ENCODE measurements around the gene DYNC2LI1.

The DYNC2LI1 gene

DNA sequence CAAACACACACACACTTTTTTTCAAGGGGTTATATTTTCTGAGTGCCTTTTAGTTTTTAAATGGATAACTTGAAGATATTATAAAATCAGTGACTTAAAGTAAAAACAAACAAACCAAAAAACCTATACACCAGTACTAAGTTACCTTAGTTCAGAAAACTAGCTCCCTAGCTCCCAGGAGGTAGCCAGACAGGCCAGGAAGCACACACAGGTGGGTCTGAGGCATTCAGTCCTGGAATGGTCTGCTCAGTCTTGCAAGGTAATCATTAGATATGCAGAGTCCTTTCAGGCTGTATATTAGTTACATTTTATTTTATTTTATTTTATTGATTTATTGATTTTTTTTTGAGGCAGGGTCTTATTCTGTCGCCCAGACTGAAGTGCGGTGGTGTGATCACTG lies 10.7 kb upstream of the DYNC2LI1 start:
- H3K4me3 ChIP-seq (ENCODE audit: low read depth, low read length): no peak overlapping the region
- no peak for TF ChIP-seq CTCF (IDR thresholded peaks at IDR 0.05; ENCODE audit: borderline replicate concordance, insufficient read depth, low read depth, low read length)

- no peak overlapping the region for H3K4me3 ChIP-seq (ENCODE audit: low read depth, low read length)
- no peak for TF ChIP-seq CTCF (IDR thresholded peaks at IDR 0.05; ENCODE audit: borderline replicate concordance, insufficient read depth, low read depth, low read length)
These were observed 9.6 kb upstream of the DYNC2LI1 start for GRCh38 chr2:43764086-43764705.

DNA sequence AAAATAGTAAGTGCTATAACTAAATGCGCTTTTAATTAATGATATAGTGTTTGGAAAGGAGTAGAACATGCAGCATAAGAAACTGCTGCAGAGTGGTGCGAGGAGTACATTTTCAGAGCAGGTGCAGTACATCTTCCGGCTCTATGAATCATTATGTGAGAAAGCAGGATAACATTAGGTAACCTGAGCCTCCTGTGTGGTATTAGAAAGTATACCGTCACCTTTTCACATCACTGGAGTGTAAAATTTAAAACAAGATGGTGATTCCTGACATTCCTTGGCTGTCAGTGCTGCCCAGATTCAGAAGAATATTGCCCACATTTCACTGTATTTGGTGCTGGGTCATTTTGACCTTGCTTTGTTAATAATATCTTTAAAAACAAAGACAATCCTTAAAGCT lies 7.8 kb upstream of the DYNC2LI1 start:
- H3K4me3 ChIP-seq (ENCODE audit: low read depth, low read length): no peak overlapping the region
- no peak for TF ChIP-seq CTCF (IDR thresholded peaks at IDR 0.05; ENCODE audit: borderline replicate concordance, insufficient read depth, low read depth, low read length)

DNA sequence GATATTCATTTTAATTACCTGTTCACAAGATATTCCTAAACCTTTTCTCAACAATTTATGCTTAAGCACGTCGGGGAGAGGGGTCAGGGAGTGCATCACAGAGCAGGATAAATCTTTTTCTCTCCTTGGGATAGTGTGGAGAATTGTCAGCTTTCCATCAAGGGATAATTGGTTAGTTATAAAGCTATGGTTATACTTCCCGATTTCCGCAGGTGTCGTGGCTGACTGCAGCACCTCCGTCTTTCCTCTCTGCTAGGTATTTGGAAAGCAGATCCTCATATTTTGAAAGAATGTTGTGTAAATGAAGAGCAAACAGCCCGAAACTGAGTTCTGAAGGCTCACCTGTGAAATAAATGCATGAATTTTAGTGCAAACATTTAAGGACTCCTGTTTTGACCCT lies 778 bp downstream of the DYNC2LI1 start:
- TF ChIP-seq CTCF (IDR thresholded peaks at IDR 0.05; ENCODE audit: borderline replicate concordance, insufficient read depth, low read depth, low read length): no peak
- no peak overlapping the region for H3K4me3 ChIP-seq (ENCODE audit: low read depth, low read length)

GRCh38 chr2:43776324-43776723 lies 2.5 kb downstream of the DYNC2LI1 start:
- H3K4me3 ChIP-seq (ENCODE audit: low read depth, low read length): no peak overlapping the region
- no peak for TF ChIP-seq CTCF (IDR thresholded peaks at IDR 0.05; ENCODE audit: borderline replicate concordance, insufficient read depth, low read depth, low read length)

- no peak for TF ChIP-seq CTCF (IDR thresholded peaks at IDR 0.05; ENCODE audit: borderline replicate concordance, insufficient read depth, low read depth, low read length)
- H3K4me3 ChIP-seq (ENCODE audit: low read depth, low read length): no peak overlapping the region
These were observed 3.6 kb downstream of the DYNC2LI1 start for GRCh38 chr2:43777306-43777926.

DNA sequence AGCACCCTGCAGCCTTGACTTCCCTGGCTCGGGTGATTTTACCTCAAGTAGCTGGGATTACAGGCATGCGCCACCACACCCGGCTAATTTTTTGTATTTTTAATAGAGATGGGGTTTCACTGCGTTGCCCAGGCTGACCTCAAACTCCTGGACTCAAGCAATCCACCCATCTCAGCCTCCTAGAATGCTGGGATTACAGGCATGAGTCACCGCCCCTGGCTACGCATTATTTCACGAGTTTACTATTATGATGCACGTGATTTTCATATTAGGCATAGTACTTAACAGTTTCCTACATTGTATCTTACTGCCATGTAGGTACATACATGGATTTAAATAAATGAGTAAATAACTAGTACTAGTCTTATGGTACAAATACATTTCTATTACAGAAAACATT lies 4.4 kb downstream of the DYNC2LI1 start:
- H3K4me3 ChIP-seq (ENCODE audit: low read depth, low read length): no peak overlapping the region
- no peak for TF ChIP-seq CTCF (IDR thresholded peaks at IDR 0.05; ENCODE audit: borderline replicate concordance, insufficient read depth, low read depth, low read length)
